Aorta (tissue), 5 donors: ENCODE results near the gene PTPA. TPM values are rescaled to one million over a fixed set of nuclear protein-coding genes. Genes with fewer than 3 reads are reported as not detected.
"Not testable (repeated sequence)": the region's sequence is repeated elsewhere in the genome, so short reads cannot be mapped to it uniquely, and the experiment has no call there.

Experiments used
- ATAC-seq: fragments of 200-7000 bp; cut with Tn5 transposase; one replicate; pipeline ENCODE4 v1.9.1; 2022; ENCODE audit warnings: moderate library complexity; ENCODE audit not compliant: low FRiP score
- DNase-seq, 2 donors: peaks; one replicate each; pipeline ENCODE4 v3.0.0-alpha.2; 2020
- H3K27ac ChIP-seq, 2 donors: one replicate each; pipeline ENCODE4 v1.5.1; 2013; ENCODE audit warnings: low read length in 2 of 2, mild to moderate bottlenecking in 2 of 2, moderate library complexity in 2 of 2, control low read depth in 1 of 2, inconsistent platforms in 1 of 2, low read depth in 1 of 2
- H3K27me3 ChIP-seq, 2 donors: one replicate each; pipeline ENCODE4 v1.6.1; 2013; ENCODE audit warnings: control low read depth in 1 of 2, low read length in 1 of 2, mild to moderate bottlenecking in 1 of 2, moderate library complexity in 1 of 2; ENCODE audit not compliant: insufficient read depth in 2 of 2, control insufficient read depth in 1 of 2
- H3K36me3 ChIP-seq, 2 donors: one replicate each; pipeline ENCODE4 v1.6.1; 2013; ENCODE audit warnings: control low read depth in 1 of 2, low read length in 1 of 2, mild to moderate bottlenecking in 1 of 2; ENCODE audit not compliant: insufficient read depth in 2 of 2, control insufficient read depth in 1 of 2
- H3K4me1 ChIP-seq, 2 donors: one replicate each; pipeline ENCODE4 v1.6.1; 2013; ENCODE audit warnings: low read length in 2 of 2, control low read depth in 1 of 2, mild to moderate bottlenecking in 1 of 2, moderate library complexity in 1 of 2; ENCODE audit not compliant: insufficient read depth in 2 of 2, control insufficient read depth in 1 of 2
- H3K4me3 ChIP-seq, 2 donors: one replicate each; pipeline ENCODE4 v1.5.1; 2013; ENCODE audit warnings: low read length in 2 of 2, control low read depth in 1 of 2, mild to moderate bottlenecking in 1 of 2
- H3K9me3 ChIP-seq: one replicate; pipeline ENCODE4 v1.6.1; 2013; ENCODE audit warnings: mild to moderate bottlenecking, low read length; ENCODE audit not compliant: control insufficient read depth
- WGBS, 2 donors: extraction: QIAGEN DNeasy Blood & Tissue Kit; methylation state at CpG; one replicate each; pipeline ENCODE4 v1.1.7; 2013; 5-methylcytosine and 5-hydroxymethylcytosine counted together
- intact Hi-C, 2 donors: fragments of 100-400 bp; cut with DNase I; formaldehyde crosslinking; loops; one replicate each; pipeline versions ENCODE4 v1.14.2 to v1.15.0; 2022
- polyA plus RNA-seq, 2 donors: library from polyadenylated mRNA; stranded (reverse); fragments of 200-250 nt; gene quantifications; one replicate each; pipeline ENCODE4 v1.2.3, GENCODE V29; 2013
- total RNA-seq, 2 donors: library from RNA; stranded (reverse); fragmentation: NEBNext Ultra II Directional; extraction: Animal tissue kit (Norgen Biotek cat#: 25700); gene quantifications; one replicate each; pipeline ENCODE4 v1.2.1, GENCODE V29; 2021
- donor health status: healthy with polysubstance abuse.
- donor health status: Bipolar disorder and iron deficiency.
- donor health status: DM: no; HTN: no; CAD: no.
- donor health status: DM: no; HTN: no; CAD: no.
- donor health status: DM: yes; HTN: yes; CAD: no.

The PTPA gene
- total and polyA plus RNA-seq, 4 donors = 60.6 to 156 (median 76.7) TPM

DNA sequence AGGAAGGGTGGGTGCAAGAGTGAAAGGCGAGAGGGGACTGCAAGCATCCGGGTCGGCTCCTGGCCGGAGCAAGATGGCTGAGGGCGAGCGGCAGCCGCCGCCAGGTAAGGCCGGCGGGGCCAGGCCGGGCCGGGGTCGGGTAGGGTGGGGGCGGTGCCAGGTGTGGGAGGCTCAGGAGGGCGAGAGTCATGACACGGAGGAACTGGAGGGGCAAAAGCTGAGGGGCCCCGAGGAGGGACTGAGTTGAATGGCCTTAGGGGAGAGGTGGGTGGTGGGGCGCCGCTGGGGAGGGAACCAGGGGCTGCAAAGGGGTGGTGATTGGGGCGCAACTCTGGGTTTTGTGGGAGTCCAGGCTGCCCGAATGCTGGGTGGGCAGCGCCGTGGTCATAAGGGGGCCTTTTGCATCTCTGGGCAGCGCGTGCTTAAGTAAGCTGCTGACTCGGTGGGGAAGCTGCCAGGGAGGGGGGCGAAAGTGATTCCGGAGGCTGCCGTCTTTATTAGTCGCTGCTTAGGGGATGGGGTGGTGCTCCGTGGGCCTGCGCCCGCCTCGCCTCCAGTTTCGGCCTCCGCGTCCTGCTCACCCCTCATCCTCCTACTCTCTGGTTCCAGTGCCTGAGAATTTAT is 425 bp downstream of the PTPA start:
- Histone ChIP-seq H3K36me3 (no peaks in the 10 kb centered on the region), H3K27ac (peak overlapping the region in 1 of 2 donors; percentile 68), H3K4me3 (peak overlapping the region; percentile 64 to 90), H3K4me1 (no peaks in the 10 kb centered on the region), H3K9me3 (no peaks in the 10 kb centered on the region), H3K27me3 (no peaks in the 10 kb centered on the region)
- intact Hi-C loops = loop anchor here in 1 of 2 donors (2.0 kb wide), 1 partner anchor 31 kb away; the partner anchor contains the start of gene DOLPP1
- 1% methylated on average over 37 of the region's 37 CpGs for WGBS, 2 donors
- ATAC-seq (peak; percentile 8), DNase-seq (peak; percentile 72 to 83)

- H3K4me1 ChIP-seq, H3K27me3 ChIP-seq, DNase-seq, H3K9me3 ChIP-seq, ATAC-seq, intact Hi-C loops, H3K36me3 ChIP-seq, H3K27ac ChIP-seq: not testable (repeated sequence)
- peak overlapping the region in 1 of 2 donors; percentile 64 for H3K4me3 ChIP-seq
- WGBS, 2 donors = 89 to 90% methylated on average over 17 of the region's 17 CpGs
These were observed 1.3 kb downstream of the PTPA start for GRCh38 chr9:129112526-129112925.

GRCh38 chr9:129113645-129114304 is 2.6 kb downstream of the PTPA start:
- Histone ChIP-seq H3K27me3 (no peaks in the 10 kb centered on the region), H3K4me1 (no peaks in the 10 kb centered on the region), H3K36me3 (no peaks in the 10 kb centered on the region), H3K9me3 (no peaks in the 10 kb centered on the region), H3K27ac (no peak overlapping the region), H3K4me3 (no peak overlapping the region)
- intact Hi-C loops = no loop called here
- DNase-seq (no peak), ATAC-seq (no peak)
- WGBS, 2 donors = 85 to 87% methylated on average over 17 of the region's 17 CpGs

DNA sequence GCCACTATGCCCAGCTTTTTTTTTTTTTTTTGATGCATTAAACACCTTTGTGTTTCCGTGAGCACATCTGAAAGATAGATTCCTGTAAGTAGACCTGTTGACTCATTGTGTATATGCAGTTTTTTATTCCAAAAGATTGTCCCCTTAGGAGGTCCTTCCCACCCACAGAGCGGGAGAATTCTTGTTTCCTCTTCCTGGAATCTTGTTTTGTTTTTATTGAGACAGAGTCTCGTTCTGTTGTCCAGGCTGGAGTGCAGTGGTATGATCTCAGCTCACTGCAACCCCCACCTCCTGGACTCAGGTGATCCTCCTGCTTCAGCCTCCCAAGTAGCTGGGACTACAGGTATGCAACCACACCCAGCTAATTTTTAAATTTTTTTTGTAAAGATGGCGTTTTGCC is 7.6 kb downstream of the PTPA start:
- Histone ChIP-seq H3K9me3 (no peaks in the 10 kb centered on the region), H3K36me3 (no peaks in the 10 kb centered on the region), H3K4me3 (no peak overlapping the region), H3K27ac (no peak overlapping the region), H3K4me1 (no peaks in the 10 kb centered on the region), H3K27me3 (no peaks in the 10 kb centered on the region)
- 76 to 77% methylated on average over 4 of the region's 4 CpGs for WGBS, 2 donors
- DNase-seq (no peak), ATAC-seq (no peak)
- intact Hi-C loops = no loop called here

- no peak overlapping the region for H3K4me3 ChIP-seq
- WGBS, 2 donors = 58 to 61% methylated on average over 3 of the region's 3 CpGs
- H3K27ac ChIP-seq = no peak overlapping the region
- intact Hi-C loops = no loop called here
- peaks cover 0 to 2% of the 10 kb centered on the region in 2 donors for H3K36me3 ChIP-seq
- no peak for ATAC-seq
- H3K9me3 ChIP-seq = no peaks in the 10 kb centered on the region
- no peaks in the 10 kb centered on the region for H3K27me3 ChIP-seq
- no peaks in the 10 kb centered on the region for H3K4me1 ChIP-seq
- DNase-seq = no peak
These were observed 10.3 kb downstream of the PTPA start for GRCh38 chr9:129121483-129121882.

- Histone ChIP-seq H3K27ac (no peak overlapping the region), H3K9me3 (no peaks in the 10 kb centered on the region), H3K27me3 (no peaks in the 10 kb centered on the region), H3K36me3 (peaks cover 0 to 2% of the 10 kb centered on the region in 2 donors), H3K4me1 (no peaks in the 10 kb centered on the region), H3K4me3 (no peak overlapping the region)
- intact Hi-C loops = no loop called here
- ATAC-seq (no peak), DNase-seq (no peak)
- WGBS, 2 donors = 71 to 82% methylated on average over 1 of the region's 1 CpG
These were observed 10.9 kb downstream of the PTPA start for GRCh38 chr9:129122133-129122532.

- H3K4me3 ChIP-seq, H3K9me3 ChIP-seq, H3K36me3 ChIP-seq, H3K4me1 ChIP-seq, H3K27me3 ChIP-seq, DNase-seq, H3K27ac ChIP-seq, intact Hi-C loops, ATAC-seq: not testable (repeated sequence)
- 89 to 94% methylated on average over 15 of the region's 15 CpGs for WGBS, 2 donors
These were observed 11.8 kb downstream of the PTPA start for GRCh38 chr9:129122976-129123375.

- Histone ChIP-seq H3K27ac (no peak overlapping the region), H3K9me3 (no peaks in the 10 kb centered on the region), H3K27me3 (no peaks in the 10 kb centered on the region), H3K4me1 (no peaks in the 10 kb centered on the region), H3K36me3 (peaks cover 0 to 3% of the 10 kb centered on the region in 2 donors), H3K4me3 (no peak overlapping the region)
- intact Hi-C loops = no loop called here
- no peak for ATAC-seq
- no peak for DNase-seq
- 66% methylated on average over 3 of the region's 3 CpGs for WGBS, 2 donors
These were observed 13.4 kb downstream of the PTPA start for GRCh38 chr9:129124506-129125069.

DNA sequence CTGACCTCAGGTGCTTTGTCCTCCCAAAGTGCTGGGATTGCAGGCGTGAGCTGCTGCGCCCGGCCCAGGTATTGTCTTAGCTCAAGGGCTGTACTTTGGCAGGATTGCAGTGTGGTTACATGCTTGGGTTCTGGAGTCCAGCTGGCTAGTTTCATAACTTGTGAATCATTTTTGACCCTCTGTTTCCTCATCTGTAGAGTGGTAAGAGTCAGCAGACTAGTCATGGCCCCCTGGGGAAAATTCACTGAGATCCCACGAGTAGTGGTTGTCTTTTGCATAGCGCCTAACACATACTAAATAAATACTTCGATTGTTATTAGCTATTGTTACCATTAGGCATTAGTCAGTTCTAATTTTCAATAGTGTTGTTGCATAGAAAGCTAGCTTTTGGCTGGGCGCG is 14.3 kb downstream of the PTPA start:
- DNase-seq (no peak), ATAC-seq (no peak)
- Histone ChIP-seq H3K4me1 (no peaks in the 10 kb centered on the region), H3K9me3 (no peaks in the 10 kb centered on the region), H3K27me3 (no peaks in the 10 kb centered on the region), H3K36me3 (peaks cover 0 to 3% of the 10 kb centered on the region in 2 donors), H3K4me3 (no peak overlapping the region), H3K27ac (no peak overlapping the region)
- intact Hi-C loops = no loop called here
- WGBS, 2 donors = 94% methylated on average over 8 of the region's 8 CpGs
